ENCODE measurements around the gene REC114.

REC114 gene

DNA sequence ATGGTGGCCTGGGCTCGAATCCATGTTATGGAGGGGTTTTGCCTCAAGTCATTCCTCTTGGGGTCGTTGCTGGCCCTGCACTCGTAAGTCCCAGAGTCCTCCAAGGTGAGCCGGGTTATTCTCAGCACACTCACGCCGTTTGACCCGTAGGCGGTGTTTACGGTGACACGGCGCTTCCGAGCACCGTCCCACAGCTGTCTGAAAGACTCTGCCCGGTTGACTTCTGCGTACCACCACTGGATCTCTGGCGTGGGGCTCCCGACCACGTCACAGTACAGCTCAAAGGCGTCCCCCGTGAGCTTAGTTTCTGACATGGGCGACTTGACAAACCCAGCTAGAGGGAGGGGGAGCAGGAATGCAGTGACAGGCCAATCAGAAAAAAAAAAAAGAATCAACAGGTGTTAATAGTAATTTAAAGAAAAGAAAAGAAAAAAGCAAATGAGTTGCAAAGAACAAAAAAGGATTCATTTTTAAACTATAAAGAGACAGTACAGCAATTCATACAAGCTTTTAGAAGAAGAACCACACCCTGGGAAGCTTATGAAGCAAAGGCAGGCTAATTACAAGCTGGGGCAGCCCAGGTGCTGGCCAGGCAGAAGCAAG, 154.2 kb downstream of the REC114 start:
- TF ChIP-seq, protein P1, sequence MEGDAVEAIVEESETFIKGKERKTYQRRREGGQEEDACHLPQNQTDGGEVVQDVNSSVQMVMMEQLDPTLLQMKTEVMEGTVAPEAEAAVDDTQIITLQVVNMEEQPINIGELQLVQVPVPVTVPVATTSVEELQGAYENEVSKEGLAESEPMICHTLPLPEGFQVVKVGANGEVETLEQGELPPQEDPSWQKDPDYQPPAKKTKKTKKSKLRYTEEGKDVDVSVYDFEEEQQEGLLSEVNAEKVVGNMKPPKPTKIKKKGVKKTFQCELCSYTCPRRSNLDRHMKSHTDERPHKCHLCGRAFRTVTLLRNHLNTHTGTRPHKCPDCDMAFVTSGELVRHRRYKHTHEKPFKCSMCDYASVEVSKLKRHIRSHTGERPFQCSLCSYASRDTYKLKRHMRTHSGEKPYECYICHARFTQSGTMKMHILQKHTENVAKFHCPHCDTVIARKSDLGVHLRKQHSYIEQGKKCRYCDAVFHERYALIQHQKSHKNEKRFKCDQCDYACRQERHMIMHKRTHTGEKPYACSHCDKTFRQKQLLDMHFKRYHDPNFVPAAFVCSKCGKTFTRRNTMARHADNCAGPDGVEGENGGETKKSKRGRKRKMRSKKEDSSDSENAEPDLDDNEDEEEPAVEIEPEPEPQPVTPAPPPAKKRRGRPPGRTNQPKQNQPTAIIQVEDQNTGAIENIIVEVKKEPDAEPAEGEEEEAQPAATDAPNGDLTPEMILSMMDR (IDR thresholded peaks at IDR 0.05; ENCODE audit: low read depth, low read length): no peak
- H3K4me3 ChIP-seq (ENCODE audit: low read depth, low read length): no peak overlapping the region
- in situ Hi-C loops (cut with HindIII; ENCODE audit: low sequenced_read_pairs): no loop called here
- no peak for DNase-seq (ENCODE audit: low read depth, low spot score)

DNA sequence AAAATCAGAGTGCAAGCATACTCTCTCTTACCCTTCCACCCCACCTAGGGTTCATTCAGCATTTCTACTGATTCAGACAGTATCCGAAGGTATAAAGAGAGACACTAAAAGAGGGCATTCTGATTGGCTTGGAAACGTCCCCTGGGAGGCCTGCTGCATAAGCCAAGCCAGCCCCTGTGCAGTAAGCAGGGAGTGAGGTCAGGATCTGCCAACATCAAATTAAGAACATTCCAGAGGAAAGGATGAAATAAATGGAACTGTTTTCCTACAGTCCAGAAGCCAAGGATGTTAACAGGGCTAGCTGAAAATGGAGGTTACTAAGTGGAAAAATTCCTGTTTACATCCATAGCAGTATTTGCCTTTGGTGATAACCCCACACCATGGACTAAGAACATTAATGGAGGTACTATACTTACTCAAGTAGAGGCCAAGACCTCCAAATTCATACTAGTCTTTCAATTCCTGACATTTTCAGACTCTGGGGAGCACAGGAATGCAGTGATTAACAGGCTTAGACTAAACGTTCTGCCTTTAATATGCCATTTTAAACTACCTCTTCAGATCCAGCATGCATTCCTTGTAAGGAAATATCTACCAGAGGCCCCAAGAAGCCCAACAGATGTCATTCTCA, 155.7 kb downstream of the REC114 start:
- TF ChIP-seq, protein P1 (IDR thresholded peaks at IDR 0.05; ENCODE audit: low read depth, low read length): no peak
- no peak overlapping the region for H3K4me3 ChIP-seq (ENCODE audit: low read depth, low read length)
- peak; percentile 7 for DNase-seq (ENCODE audit: low read depth, low spot score)
- in situ Hi-C loops (cut with HindIII; ENCODE audit: low sequenced_read_pairs): no loop called here

DNA sequence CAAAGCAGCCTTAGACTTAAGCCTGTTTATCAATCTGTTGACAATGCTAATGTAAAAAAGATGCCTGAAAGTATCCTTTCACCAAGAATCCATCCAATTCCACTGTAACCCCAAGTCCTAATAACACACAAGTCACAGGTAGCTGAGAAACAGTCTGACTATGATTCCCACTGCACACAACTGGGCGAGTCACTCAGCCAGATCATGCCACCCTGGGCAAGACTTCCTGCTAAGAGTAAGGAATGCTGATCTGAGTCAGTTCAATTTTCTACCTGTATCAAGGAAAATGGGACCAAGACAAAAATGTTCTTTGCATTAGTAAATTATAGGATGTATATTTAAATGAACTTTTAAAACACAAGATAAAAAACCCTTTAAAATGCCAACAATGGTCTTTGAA, 157.0 kb downstream of the REC114 start:
- H3K4me3 ChIP-seq (ENCODE audit: low read depth, low read length): no peak overlapping the region
- no peak for DNase-seq (ENCODE audit: low read depth, low spot score)
- in situ Hi-C loops (cut with HindIII; ENCODE audit: low sequenced_read_pairs): no loop called here
- TF ChIP-seq, protein P1 (IDR thresholded peaks at IDR 0.05; ENCODE audit: low read depth, low read length): no peak

DNA sequence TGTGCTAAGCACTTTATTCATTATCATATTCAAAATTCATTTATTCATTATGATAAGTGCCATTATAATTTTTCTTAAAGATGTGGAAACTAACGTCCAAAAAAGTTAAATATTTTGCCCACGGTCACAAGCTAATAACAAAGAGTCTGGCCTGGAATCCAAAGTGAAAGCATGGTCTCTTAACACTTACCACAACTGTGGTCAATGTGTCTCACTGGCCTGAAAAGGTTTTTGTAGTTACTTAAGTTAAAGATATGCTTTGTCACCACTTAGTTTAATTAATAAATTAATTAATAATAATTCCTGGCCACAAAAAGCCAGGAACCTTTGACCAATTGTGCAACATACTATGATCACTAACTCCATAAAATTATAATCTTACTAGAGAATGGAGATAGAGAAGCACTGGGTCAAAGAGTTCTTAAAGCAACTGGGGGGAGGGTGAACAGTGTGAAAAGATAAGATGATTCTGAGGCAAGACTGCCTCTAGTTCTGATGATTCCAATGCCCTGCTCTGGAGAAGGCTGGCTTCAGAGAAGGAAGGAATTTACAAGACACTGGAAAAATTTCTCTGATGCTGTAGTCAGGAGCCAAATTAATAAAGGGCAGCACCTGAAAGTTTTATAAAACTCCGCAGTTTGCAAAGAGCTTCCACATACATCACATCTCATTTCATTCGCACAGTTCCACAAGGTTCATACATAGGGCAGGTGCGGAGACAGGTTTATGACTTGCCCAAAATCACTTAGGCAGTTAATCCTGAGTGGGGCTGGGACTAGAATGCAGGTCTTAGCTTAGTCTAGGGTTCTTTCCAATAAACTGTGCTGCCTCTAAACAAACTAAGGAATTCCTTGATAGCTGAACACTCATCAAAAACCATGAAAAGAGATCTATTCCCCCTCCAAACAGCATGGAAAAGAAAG, 157.7 kb downstream of the REC114 start:
- TF ChIP-seq, protein P1 (IDR thresholded peaks at IDR 0.05; ENCODE audit: low read depth, low read length): no peak
- in situ Hi-C loops (cut with HindIII; ENCODE audit: low sequenced_read_pairs): no loop called here
- no peak overlapping the region for H3K4me3 ChIP-seq (ENCODE audit: low read depth, low read length)
- DNase-seq (ENCODE audit: low read depth, low spot score): peak; percentile 15

DNA sequence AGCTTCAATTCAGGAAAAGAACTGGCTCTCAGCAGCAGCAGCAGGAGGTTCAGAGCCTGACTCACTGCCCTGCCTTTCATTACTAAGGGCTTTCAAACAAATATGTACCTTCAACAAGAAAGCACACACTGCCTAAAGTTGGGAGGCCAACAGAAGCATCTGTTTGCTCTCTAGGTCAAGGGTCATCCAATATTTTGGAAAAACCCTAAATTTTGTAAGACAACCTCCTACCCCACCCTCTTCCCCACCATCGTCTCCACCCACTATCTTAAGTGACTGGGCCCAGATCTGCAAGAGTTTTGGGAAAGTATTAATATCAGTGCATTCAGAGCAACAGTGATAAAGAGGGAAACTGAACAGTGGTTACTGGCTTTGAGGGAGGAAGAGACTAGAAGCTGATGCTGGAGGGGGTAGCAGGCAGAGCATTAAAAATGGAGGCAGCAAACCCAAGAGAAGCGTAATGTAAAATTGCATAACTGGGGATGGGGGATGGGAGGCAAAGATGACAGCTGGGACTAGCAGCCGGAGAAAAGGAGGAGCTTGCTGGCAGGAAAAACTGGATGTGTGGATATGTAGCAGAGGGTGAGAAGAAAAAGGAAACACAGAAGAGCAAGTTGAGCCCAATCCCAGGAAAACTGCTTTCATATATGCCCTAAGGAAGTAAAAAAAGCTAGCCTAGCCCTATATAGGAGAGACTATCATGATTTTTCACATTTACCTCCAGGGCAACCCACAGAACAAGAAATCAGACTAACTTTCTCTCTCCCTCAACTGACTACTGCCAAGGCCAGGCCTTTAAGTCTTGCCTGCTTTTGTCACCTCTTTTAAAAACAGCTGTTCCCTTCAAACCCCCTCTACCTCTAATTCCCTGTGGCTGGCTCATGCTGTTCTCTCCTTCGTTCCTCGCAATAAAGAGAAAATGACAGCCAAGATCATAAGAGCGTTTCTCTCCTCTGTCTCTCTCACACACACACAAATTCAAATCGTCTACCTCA, 158.8 kb downstream of the REC114 start:
- H3K4me3 ChIP-seq (ENCODE audit: low read depth, low read length): no peak overlapping the region
- in situ Hi-C loops (cut with HindIII; ENCODE audit: low sequenced_read_pairs): no loop called here
- DNase-seq (ENCODE audit: low read depth, low spot score): peak; percentile 53
- TF ChIP-seq, protein P1 (IDR thresholded peaks at IDR 0.05; ENCODE audit: low read depth, low read length): no peak

DNA sequence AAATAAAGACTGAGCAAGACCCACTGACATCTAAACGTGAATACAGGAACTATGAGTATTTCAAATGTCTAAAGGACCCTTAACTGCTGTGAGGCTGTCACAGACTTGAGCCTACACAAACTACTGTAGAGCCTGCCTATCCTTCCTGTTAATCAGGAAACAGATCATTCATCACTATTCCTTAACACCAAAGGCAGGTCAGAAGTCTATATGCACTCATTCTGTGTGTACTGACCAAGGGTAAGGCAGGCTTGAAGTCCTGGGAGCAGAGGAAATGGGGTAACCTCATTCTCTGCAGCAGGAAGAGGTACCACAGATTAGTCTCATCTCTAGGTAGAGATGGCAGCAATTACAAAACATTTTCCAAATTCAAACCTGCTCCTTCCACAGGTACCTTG, 159.5 kb downstream of the REC114 start:
- no peak for DNase-seq (ENCODE audit: low read depth, low spot score)
- no peak overlapping the region for H3K4me3 ChIP-seq (ENCODE audit: low read depth, low read length)
- TF ChIP-seq, protein P1 (IDR thresholded peaks at IDR 0.05; ENCODE audit: low read depth, low read length): no peak
- in situ Hi-C loops (cut with HindIII; ENCODE audit: low sequenced_read_pairs): no loop called here
